Cardiac septum (tissue), 1 donor: ENCODE results near the gene TENT5A. TPM values are rescaled to one million over a fixed set of nuclear protein-coding genes. Genes with fewer than 3 reads are reported as not detected.
"Not testable (repeated sequence)": the region's sequence is repeated elsewhere in the genome, so short reads cannot be mapped to it uniquely, and the experiment has no call there.

Experiments
- DNase-seq: peaks from one replicate; pipeline ENCODE4 v3.0.0-alpha.2; 2020; ENCODE audit warnings: low spot score
- intact Hi-C: fragments of 100-400 bp; cut with DNase I; formaldehyde crosslinking; loops from one replicate; pipeline ENCODE4 v1.14.0; 2022
- total RNA-seq: library from RNA; stranded (reverse); fragmentation: NEBNext Ultra II Directional; extraction: Animal tissue kit (Norgen Biotek cat#: 25700); gene quantifications from one replicate; pipeline ENCODE4 v1.2.1, GENCODE V29; 2021
- donor health status: DM: no; HTN: no; CAD: no.

TENT5A gene
- total RNA-seq, 1 donor from 2014 or later: 35.2 TPM

- peak; percentile 95 for DNase-seq
- intact Hi-C loops: loop anchor here (2.0 to 10.0 kb wide), 9 partner anchors 132 to 1147 kb away; no protein-coding TSS in a partner anchor
Measured at GRCh38 chr6:81753711-81754577, 1.5 kb upstream of the TENT5A start.

GRCh38 chr6:81752921-81753710 lies 635 bp upstream of the TENT5A start:
- intact Hi-C loops: loop anchor here (2.0 to 10.0 kb wide), 9 partner anchors 131 to 1146 kb away; no protein-coding TSS in a partner anchor
- DNase-seq: peak; percentile 96

- peak; percentile 89 for DNase-seq
- intact Hi-C loops: loop anchor here (2.0 to 10.0 kb wide), 9 partner anchors 129 to 1145 kb away; no protein-coding TSS in a partner anchor
Measured at GRCh38 chr6:81751388-81752083, 945 bp downstream of the TENT5A start.

- intact Hi-C loops: loop anchor here (5.0 to 10.0 kb wide), 8 partner anchors 129 to 509 kb away; no protein-coding TSS in a partner anchor
- no peak for DNase-seq
Measured at GRCh38 chr6:81750681-81751387, 1.6 kb downstream of the TENT5A start.

- no peak for DNase-seq
- intact Hi-C loops: loop anchor here (5.0 to 10.0 kb wide), 8 partner anchors 128 to 508 kb away; no protein-coding TSS in a partner anchor
Measured at GRCh38 chr6:81750200-81750599, 2.3 kb downstream of the TENT5A start.

GRCh38 chr6:81749707-81750106 lies 2.8 kb downstream of the TENT5A start:
- intact Hi-C loops: loop anchor here (2.0 to 10.0 kb wide), 10 partner anchors 42 to 507 kb away; no protein-coding TSS in a partner anchor
- no peak for DNase-seq

- intact Hi-C loops: loop anchor here (2.0 to 5.0 kb wide), 2 partner anchors 42 to 66 kb away; no protein-coding TSS in a partner anchor
- no peak for DNase-seq
Measured at GRCh38 chr6:81748994-81749393, 3.5 kb downstream of the TENT5A start.

GRCh38 chr6:81747327-81747726 lies 5.2 kb downstream of the TENT5A start:
- intact Hi-C loops: loop anchor here (5.0 kb wide), 1 partner anchor 40 kb away; no protein-coding TSS in a partner anchor
- DNase-seq: no peak

- intact Hi-C loops: no loop called here
- DNase-seq: no peak
Measured at GRCh38 chr6:81744131-81744530, 8.3 kb downstream of the TENT5A start.

- intact Hi-C loops: no loop called here
- no peak for DNase-seq
Measured at GRCh38 chr6:81743649-81744048, 8.8 kb downstream of the TENT5A start.

- intact Hi-C loops: no loop called here
- DNase-seq: no peak
Measured at GRCh38 chr6:81741689-81742088, 10.8 kb downstream of the TENT5A start.

GRCh38 chr6:81740591-81740990 lies 11.9 kb downstream of the TENT5A start:
- DNase-seq, intact Hi-C loops: not testable (repeated sequence)

- no peak for DNase-seq
- intact Hi-C loops: no loop called here
Measured at GRCh38 chr6:81739230-81740195, 13.0 kb downstream of the TENT5A start.

GRCh38 chr6:81736428-81736827 lies 16.1 kb downstream of the TENT5A start:
- DNase-seq: no peak
- intact Hi-C loops: no loop called here

GRCh38 chr6:81735756-81736380 lies 16.6 kb downstream of the TENT5A start:
- no peak for DNase-seq
- intact Hi-C loops: no loop called here

- intact Hi-C loops: no loop called here
- DNase-seq: no peak
Measured at GRCh38 chr6:81734500-81735150, 17.9 kb downstream of the TENT5A start.

GRCh38 chr6:81734081-81734480 lies 18.4 kb downstream of the TENT5A start:
- DNase-seq: no peak
- intact Hi-C loops: no loop called here
